GM23338 (cell line): ENCODE results near the gene OPTC. TPM values are rescaled to one million over a fixed set of nuclear protein-coding genes. Genes with fewer than 3 reads are reported as not detected.

Source experiments
- ATAC-seq: fragments of 200-7000 bp; cut with Tn5 transposase; 3 replicates; pipeline ENCODE4 v1.9.1; 2020
- DNase-seq: peaks from one replicate; pipeline ENCODE4 v3.0.0-alpha.2; 2015; ENCODE audit warnings: low spot score
- H2AFZ ChIP-seq: fragments of 200-600 bp; sonication (generic); 2 replicates; pipeline ENCODE4 v1.8.0; 2016; ENCODE audit warnings: antibody characterized with exemption, mild to moderate bottlenecking, moderate library complexity
- H3F3A ChIP-seq: fragments of 200-600 bp; sonication (generic); replicated peaks from 2 replicates; pipeline ENCODE4 v1.8.0; 2017; ENCODE audit warnings: antibody characterized with exemption, mixed run types, low read depth
- H3K27ac ChIP-seq: fragments of 200-600 bp; sonication (generic); 2 replicates; pipeline ENCODE4 v1.6.1; 2016; ENCODE audit warnings: low read depth
- H3K27me3 ChIP-seq: fragments of 200-600 bp; sonication (generic); 2 replicates; pipeline ENCODE4 v1.8.0; 2016; ENCODE audit warnings: mild to moderate bottlenecking, mixed run types, moderate library complexity; ENCODE audit not compliant: insufficient read depth
- H3K36me3 ChIP-seq: fragments of 200-600 bp; sonication (generic); 2 replicates; pipeline ENCODE4 v1.8.0; 2016; ENCODE audit warnings: mild to moderate bottlenecking; ENCODE audit not compliant: insufficient read depth
- H3K4me1 ChIP-seq: fragments of 200-600 bp; sonication (generic); 2 replicates; pipeline ENCODE4 v1.8.0; 2016; ENCODE audit warnings: mild to moderate bottlenecking, moderate library complexity; ENCODE audit not compliant: insufficient read depth
- H3K4me2 ChIP-seq: fragments of 200-600 bp; sonication (generic); 2 replicates; pipeline ENCODE4 v1.7.1; 2017; ENCODE audit warnings: mixed run types
- H3K4me3 ChIP-seq: fragments of 200-600 bp; sonication (generic); 2 replicates; pipeline ENCODE4 v1.6.1; 2016; ENCODE audit warnings: mixed run types
- H3K79me2 ChIP-seq: fragments of 200-600 bp; sonication (generic); replicated peaks from 2 replicates; pipeline ENCODE4 v1.8.0; 2017; ENCODE audit warnings: mild to moderate bottlenecking; ENCODE audit not compliant: insufficient read depth
- H3K9me2 ChIP-seq: fragments of 200-600 bp; sonication (generic); 2 replicates; pipeline ENCODE4 v1.8.0; 2017; ENCODE audit not compliant: insufficient read depth
- H4K20me1 ChIP-seq: fragments of 200-600 bp; sonication (generic); replicated peaks from 2 replicates; pipeline ENCODE4 v1.8.0; 2017; ENCODE audit warnings: mild to moderate bottlenecking; ENCODE audit not compliant: insufficient read depth
- H3K27ac Mint-ChIP-seq: 2 replicates; pipeline ENCODE4 v1.8.0; 2020; ENCODE audit warnings: inconsistent platforms, mild to moderate bottlenecking, moderate library complexity, mixed read lengths
- H3K27me3 Mint-ChIP-seq: 3 replicates; pipeline ENCODE4 v1.8.0; 2022; ENCODE audit warnings: low read depth, mild to moderate bottlenecking, moderate library complexity, mixed read lengths, inconsistent platforms; ENCODE audit not compliant: insufficient read depth, poor library complexity
- H3K36me3 Mint-ChIP-seq: 3 replicates; pipeline ENCODE4 v1.8.0; 2021; ENCODE audit warnings: low read depth, mild to moderate bottlenecking, inconsistent platforms, moderate library complexity, mixed read lengths
- H3K4me1 Mint-ChIP-seq: 3 replicates; pipeline ENCODE4 v1.8.0; 2020; ENCODE audit warnings: mild to moderate bottlenecking, inconsistent platforms, mixed read lengths
- H3K4me3 Mint-ChIP-seq: 3 replicates; pipeline ENCODE4 v1.8.0; 2021; ENCODE audit warnings: moderate library complexity, mild to moderate bottlenecking, inconsistent platforms, mixed read lengths
- H3K9me3 Mint-ChIP-seq: 3 replicates; pipeline ENCODE4 v1.8.0; 2020; ENCODE audit warnings: moderate library complexity, mild to moderate bottlenecking, inconsistent platforms, mixed read lengths
- CREB1 ChIP-seq: fragments of 250-450 bp; sonication (Bioruptor Pico); IDR thresholded peaks from 2 replicates; pipeline ENCODE4 v1.5.0; 2020; ENCODE audit warnings: low read depth, mild to moderate bottlenecking, moderate library complexity
- CTCF ChIP-seq, 2 experiments: fragments of 200-600 bp in 1 of 2; sonication (generic) in 1 of 2; conservative IDR thresholded peaks; 2 replicates each; pipeline versions ENCODE4 v1.5.1 to v1.6.1; 2016 to 2017; ENCODE audit warnings: antibody characterized with exemption in 2 of 2, low read depth in 2 of 2, mild to moderate bottlenecking in 2 of 2, moderate library complexity in 1 of 2
- ETS1 ChIP-seq: IDR thresholded peaks from 2 replicates; pipeline ENCODE4 v1.6.1; 2016; ENCODE audit warnings: antibody characterized with exemption
- EZH2phosphoT487 ChIP-seq: fragments of 200-600 bp; sonication (generic); IDR thresholded peaks from one replicate; pipeline ENCODE4 v1.8.1; 2018; ENCODE audit warnings: antibody characterized with exemption; ENCODE audit not compliant: unreplicated experiment
- JUNB ChIP-seq: IDR thresholded peaks from one replicate; pipeline ENCODE4 v1.6.1; 2016; ENCODE audit warnings: antibody characterized with exemption; ENCODE audit not compliant: unreplicated experiment
- NANOG ChIP-seq: IDR thresholded peaks from 2 replicates; pipeline ENCODE4 v1.6.1; 2016; ENCODE audit warnings: antibody characterized with exemption, borderline replicate concordance
- ZNF114 ChIP-seq: fragments of 250-450 bp; sonication (Bioruptor Pico); IDR thresholded peaks from 2 replicates; pipeline ENCODE4 v1.5.0; 2020; ENCODE audit warnings: mild to moderate bottlenecking, moderate library complexity
- ZNF331 ChIP-seq: fragments of 250-450 bp; sonication (Bioruptor Pico); IDR thresholded peaks from 2 replicates; pipeline ENCODE4 v1.5.0; 2020; ENCODE audit warnings: low read depth, mild to moderate bottlenecking, moderate library complexity
- polyA plus RNA-seq: library from polyadenylated mRNA; unstranded; fragments of >200 nt; fragmentation: Nextera tagmentation; extraction: Ambion mirVana; gene quantifications from 2 replicates; pipeline ENCODE4 v1.2.1, GENCODE V29; 2016
- total RNA-seq: library from RNA; depleted of rRNA; stranded (reverse); fragments of >200 nt; shearing (Covaris generic); gene quantifications from 2 replicates; pipeline ENCODE4 v1.2.3, GENCODE V29; 2014
- TF ChIP-seq, protein P1 (sequence below): IDR thresholded peaks from one replicate; pipeline ENCODE4 v1.6.1; 2018; ENCODE audit warnings: antibody characterized with exemption; ENCODE audit not compliant: unreplicated experiment

The OPTC gene
- total and polyA plus RNA-seq, 2 experiments from 2014 or later = 0.50 to 1.0 TPM

DNA sequence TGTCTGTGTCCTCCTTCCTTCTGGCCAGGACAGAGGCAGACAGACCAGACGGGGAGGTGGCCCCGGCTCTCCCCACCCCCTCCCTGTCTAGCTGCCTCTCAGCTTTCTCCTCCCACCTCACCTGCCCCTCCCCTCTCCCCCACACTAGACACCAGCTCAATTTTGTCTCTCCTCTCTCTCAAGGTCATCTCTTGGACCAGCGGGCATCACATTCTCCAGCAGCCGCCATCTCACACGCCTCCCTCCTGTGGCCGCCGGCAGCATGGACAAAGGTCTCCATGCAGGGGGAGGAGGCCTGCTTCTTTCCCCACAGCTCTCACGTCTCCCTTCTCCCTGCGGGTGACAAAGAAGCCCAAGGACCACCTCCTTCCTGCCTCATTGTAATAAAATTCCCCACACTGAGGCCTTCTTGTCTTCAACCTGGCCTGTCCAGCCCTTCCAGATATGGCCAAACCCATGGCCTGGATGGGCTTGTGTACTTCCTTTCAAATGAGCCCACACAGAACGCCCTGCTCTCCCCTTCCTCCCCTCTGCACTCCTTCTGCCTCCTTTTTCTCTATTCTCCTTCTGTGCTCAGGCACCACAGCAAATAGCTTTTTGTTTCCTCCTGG is 14.6 kb downstream of the OPTC start:
- Histone ChIP-seq H3K79me2 (no peaks in the 10 kb centered on the region), H3K27ac (no peak overlapping the region), H3K27me3 (peaks cover 17% of the 10 kb centered on the region), H3K9me2 (no peaks in the 10 kb centered on the region), H3F3A (no peaks in the 10 kb centered on the region), H3K4me2 (peak overlapping the region; percentile 48), H4K20me1 (no peaks in the 10 kb centered on the region), H3K4me3 (no peak overlapping the region), H3K4me1 (peaks cover 28% of the 10 kb centered on the region), H3K36me3 (no peaks in the 10 kb centered on the region), H2AFZ (peak overlapping the region; percentile 83)
- Mint-ChIP-seq H3K4me1 (peaks cover 57% of the 10 kb centered on the region), H3K27ac (no peak overlapping the region), H3K9me3 (no peaks in the 10 kb centered on the region; the same call in 2 of the 3 replicates), H3K36me3 (no peaks in the 10 kb centered on the region), H3K4me3 (no peak overlapping the region; the same call in 2 of the 3 replicates), H3K27me3 (peaks cover 25% of the 10 kb centered on the region)
- TF ChIP-seq ETS1 = no peak
- no peak for TF ChIP-seq EZH2phosphoT487
- TF ChIP-seq ZNF114 (CRISPR knock-in tag) = no peak
- TF ChIP-seq, protein P1, sequence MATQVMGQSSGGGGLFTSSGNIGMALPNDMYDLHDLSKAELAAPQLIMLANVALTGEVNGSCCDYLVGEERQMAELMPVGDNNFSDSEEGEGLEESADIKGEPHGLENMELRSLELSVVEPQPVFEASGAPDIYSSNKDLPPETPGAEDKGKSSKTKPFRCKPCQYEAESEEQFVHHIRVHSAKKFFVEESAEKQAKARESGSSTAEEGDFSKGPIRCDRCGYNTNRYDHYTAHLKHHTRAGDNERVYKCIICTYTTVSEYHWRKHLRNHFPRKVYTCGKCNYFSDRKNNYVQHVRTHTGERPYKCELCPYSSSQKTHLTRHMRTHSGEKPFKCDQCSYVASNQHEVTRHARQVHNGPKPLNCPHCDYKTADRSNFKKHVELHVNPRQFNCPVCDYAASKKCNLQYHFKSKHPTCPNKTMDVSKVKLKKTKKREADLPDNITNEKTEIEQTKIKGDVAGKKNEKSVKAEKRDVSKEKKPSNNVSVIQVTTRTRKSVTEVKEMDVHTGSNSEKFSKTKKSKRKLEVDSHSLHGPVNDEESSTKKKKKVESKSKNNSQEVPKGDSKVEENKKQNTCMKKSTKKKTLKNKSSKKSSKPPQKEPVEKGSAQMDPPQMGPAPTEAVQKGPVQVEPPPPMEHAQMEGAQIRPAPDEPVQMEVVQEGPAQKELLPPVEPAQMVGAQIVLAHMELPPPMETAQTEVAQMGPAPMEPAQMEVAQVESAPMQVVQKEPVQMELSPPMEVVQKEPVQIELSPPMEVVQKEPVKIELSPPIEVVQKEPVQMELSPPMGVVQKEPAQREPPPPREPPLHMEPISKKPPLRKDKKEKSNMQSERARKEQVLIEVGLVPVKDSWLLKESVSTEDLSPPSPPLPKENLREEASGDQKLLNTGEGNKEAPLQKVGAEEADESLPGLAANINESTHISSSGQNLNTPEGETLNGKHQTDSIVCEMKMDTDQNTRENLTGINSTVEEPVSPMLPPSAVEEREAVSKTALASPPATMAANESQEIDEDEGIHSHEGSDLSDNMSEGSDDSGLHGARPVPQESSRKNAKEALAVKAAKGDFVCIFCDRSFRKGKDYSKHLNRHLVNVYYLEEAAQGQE = no peak
- TF ChIP-seq CTCF (conservative IDR thresholded peaks at IDR 0.05; ENCODE audit: low read depth in 2 of 2) = peak; percentile 20 to 27; a peak in 1 of 4 replicates
- no peak for TF ChIP-seq JUNB
- TF ChIP-seq NANOG = no peak
- no peak for TF ChIP-seq CREB1 (CRISPR knock-in tag)
- TF ChIP-seq ZNF331 = no peak
- DNase-seq (no peak), ATAC-seq (peak; percentile 18)
